MM.1S (cell line): ENCODE data around the gene PPP1R18.

Experiments used
- DNase-seq: peaks from one replicate; pipeline ENCODE4 v3.0.0-alpha.2; 2015
- H2AFZ ChIP-seq: fragments of 300-600 bp; sonication (generic); 2 replicates; pipeline ENCODE4 v1.6.0; 2016; ENCODE audit warnings: antibody characterized with exemption, low read length
- H3F3A ChIP-seq: fragments of 300-600 bp; sonication (generic); 2 replicates; pipeline ENCODE4 v1.6.1; 2016; ENCODE audit warnings: mild to moderate bottlenecking, antibody characterized with exemption, low read length, moderate library complexity, mixed read lengths; ENCODE audit not compliant: insufficient read depth
- H3K27ac ChIP-seq: fragments of 300-600 bp; sonication (generic); 2 replicates; pipeline ENCODE4 v1.5.1; 2016; ENCODE audit warnings: mild to moderate bottlenecking, low read length
- H3K27me3 ChIP-seq: fragments of 300-600 bp; sonication (generic); replicated peaks from 2 replicates; pipeline ENCODE4 v1.6.0; 2016; ENCODE audit warnings: low read length; ENCODE audit not compliant: insufficient read depth
- H3K36me3 ChIP-seq: fragments of 300-600 bp; sonication (generic); replicated peaks from 2 replicates; pipeline ENCODE4 v1.6.1; 2016; ENCODE audit warnings: mild to moderate bottlenecking, low read length, mixed read lengths; ENCODE audit not compliant: insufficient read depth
- H3K4me1 ChIP-seq: fragments of 300-600 bp; sonication (generic); 2 replicates; pipeline ENCODE4 v1.6.1; 2016; ENCODE audit warnings: low read length, mixed read lengths
- H3K4me2 ChIP-seq: fragments of 300-600 bp; sonication (generic); 2 replicates; pipeline ENCODE4 v1.6.0; 2016; ENCODE audit warnings: low read depth, low read length
- H3K4me3 ChIP-seq: fragments of 300-600 bp; sonication (generic); 2 replicates; pipeline ENCODE4 v1.5.1; 2016; ENCODE audit warnings: low read length, mixed read lengths
- H3K79me2 ChIP-seq: fragments of 300-600 bp; sonication (generic); 2 replicates; pipeline ENCODE4 v1.6.1; 2016; ENCODE audit warnings: mixed run types, low read length, mixed read lengths
- H3K9ac ChIP-seq: fragments of 300-600 bp; sonication (generic); 2 replicates; pipeline ENCODE4 v1.6.1; 2016; ENCODE audit warnings: low read length, mixed read lengths
- H3K9me2 ChIP-seq: fragments of 300-600 bp; sonication (generic); replicated peaks from 2 replicates; pipeline ENCODE4 v1.6.1; 2016; ENCODE audit warnings: mild to moderate bottlenecking, low read length, mixed read lengths; ENCODE audit not compliant: insufficient read depth
- H3K9me3 ChIP-seq: fragments of 300-600 bp; sonication (generic); replicated peaks from 2 replicates; pipeline ENCODE4 v1.6.1; 2016; ENCODE audit warnings: mild to moderate bottlenecking, low read length, mixed read lengths; ENCODE audit not compliant: insufficient read depth
- H4K20me1 ChIP-seq: fragments of 300-600 bp; sonication (generic); 2 replicates; pipeline ENCODE4 v1.6.1; 2016; ENCODE audit warnings: mild to moderate bottlenecking, low read length, moderate library complexity, mixed read lengths; ENCODE audit not compliant: insufficient read depth
- CTCF ChIP-seq: fragments of 300-600 bp; sonication (generic); IDR thresholded peaks from 2 replicates; pipeline ENCODE4 v1.5.1; 2016; ENCODE audit warnings: antibody characterized with exemption, low read length, mixed read lengths
- EZH2 ChIP-seq: fragments of 300-600 bp; sonication (generic); optimal IDR thresholded peaks from 2 replicates; pipeline ENCODE3; 2017; ENCODE audit warnings: low read depth, mild to moderate bottlenecking, antibody characterized with exemption, low read length, mixed read lengths
- EZH2phosphoT487 ChIP-seq: fragments of 300-600 bp; sonication (generic); IDR thresholded peaks from 2 replicates; pipeline ENCODE4 v1.6.1; 2018; ENCODE audit warnings: antibody characterized with exemption, low read length

Gene PPP1R18

GRCh38 chr6:30732237-30732943, 45.9 kb upstream of the PPP1R18 start:
- Histone ChIP-seq H3K36me3 (no peaks in the 10 kb centered on the region), H3K27ac (no peak overlapping the region), H4K20me1 (no peaks in the 10 kb centered on the region), H3K9ac (no peak overlapping the region), H3K27me3 (no peaks in the 10 kb centered on the region), H3K4me1 (peaks cover 20% of the 10 kb centered on the region), H3K9me3 (no peaks in the 10 kb centered on the region), H2AFZ (no peak overlapping the region), H3F3A (peaks cover 20% of the 10 kb centered on the region), H3K9me2 (no peaks in the 10 kb centered on the region), H3K79me2 (peaks cover 8% of the 10 kb centered on the region; the same call in 1 of the 2 replicates), H3K4me2 (no peak overlapping the region), H3K4me3 (no peak overlapping the region)
- TF ChIP-seq EZH2 (no peak), EZH2phosphoT487 (no peak), CTCF (no peak)
- DNase-seq: no peak

GRCh38 chr6:30730601-30731435, 44.4 kb upstream of the PPP1R18 start:
- Histone ChIP-seq H3K27ac (no peak overlapping the region), H3K36me3 (no peaks in the 10 kb centered on the region), H3K27me3 (no peaks in the 10 kb centered on the region), H3K4me1 (peaks cover 8% of the 10 kb centered on the region; the same call in 1 of the 2 replicates), H3F3A (peaks cover 28% of the 10 kb centered on the region), H3K4me3 (no peak overlapping the region), H3K79me2 (peaks cover 11% of the 10 kb centered on the region; the same call in 1 of the 2 replicates), H3K9ac (no peak overlapping the region), H3K9me3 (no peaks in the 10 kb centered on the region), H2AFZ (no peak overlapping the region), H4K20me1 (no peaks in the 10 kb centered on the region), H3K4me2 (peak overlapping the region; percentile 40; the same call in 1 of the 2 replicates), H3K9me2 (no peaks in the 10 kb centered on the region)
- peak; percentile 85 for DNase-seq
- TF ChIP-seq CTCF: peak; percentile 82
- no peak for TF ChIP-seq EZH2phosphoT487

- Histone ChIP-seq H3K27ac (no peak overlapping the region), H2AFZ (no peak overlapping the region), H4K20me1 (peaks cover 19% of the 10 kb centered on the region), H3K4me3 (no peak overlapping the region), H3F3A (peaks cover 47% of the 10 kb centered on the region), H3K4me1 (peaks cover 24% of the 10 kb centered on the region), H3K27me3 (no peaks in the 10 kb centered on the region), H3K9me3 (no peaks in the 10 kb centered on the region), H3K79me2 (peaks cover 34% of the 10 kb centered on the region), H3K9me2 (no peaks in the 10 kb centered on the region), H3K36me3 (no peaks in the 10 kb centered on the region), H3K9ac (no peak overlapping the region), H3K4me2 (no peak overlapping the region)
- TF ChIP-seq EZH2phosphoT487: no peak
- TF ChIP-seq EZH2: no peak
- no peak for TF ChIP-seq CTCF
- DNase-seq: no peak
These were observed 41.6 kb upstream of the PPP1R18 start for GRCh38 chr6:30727920-30728553.
